AML-193 (cell line): ENCODE measurements around the gene SCNN1B.

Experiments used
- DNase-seq, 2 experiments: peaks; one replicate each; lab custom pipeline; 2025; lab: John Stamatoyannopoulos, UW

The SCNN1B gene

DNA sequence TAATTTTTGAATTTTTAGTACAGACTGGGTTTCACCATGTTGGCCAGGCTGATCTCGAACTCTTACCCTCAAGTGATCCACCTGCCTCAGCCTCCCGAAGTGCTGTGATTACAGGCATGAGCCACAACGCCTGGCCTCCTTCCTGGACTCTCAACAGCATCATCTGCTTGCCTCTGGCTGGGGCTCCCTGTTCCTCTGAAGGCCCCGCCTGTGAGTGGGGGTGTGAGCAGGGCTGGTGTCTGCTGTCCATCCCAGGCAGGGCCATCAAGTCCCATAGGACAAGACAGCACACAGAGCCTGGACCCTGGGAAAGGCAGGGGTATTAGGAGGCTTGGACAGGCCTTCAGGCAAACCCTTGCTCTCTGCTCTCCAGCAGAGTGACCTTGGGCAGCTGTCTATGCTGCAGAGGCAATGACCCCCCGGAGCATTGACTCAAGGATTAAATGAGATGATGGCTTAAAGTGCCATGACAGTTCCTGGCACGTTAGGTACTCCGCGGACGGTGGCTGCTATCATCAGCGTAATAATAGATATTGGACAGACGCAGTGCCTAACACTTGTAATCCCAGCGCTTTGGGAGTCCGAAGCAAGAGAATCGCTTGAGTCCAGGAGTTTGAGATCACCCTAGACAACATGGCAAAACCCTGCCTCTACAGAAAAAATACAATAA, 19.2 kb downstream of the SCNN1B start:
- DNase-seq, result no peak

DNA sequence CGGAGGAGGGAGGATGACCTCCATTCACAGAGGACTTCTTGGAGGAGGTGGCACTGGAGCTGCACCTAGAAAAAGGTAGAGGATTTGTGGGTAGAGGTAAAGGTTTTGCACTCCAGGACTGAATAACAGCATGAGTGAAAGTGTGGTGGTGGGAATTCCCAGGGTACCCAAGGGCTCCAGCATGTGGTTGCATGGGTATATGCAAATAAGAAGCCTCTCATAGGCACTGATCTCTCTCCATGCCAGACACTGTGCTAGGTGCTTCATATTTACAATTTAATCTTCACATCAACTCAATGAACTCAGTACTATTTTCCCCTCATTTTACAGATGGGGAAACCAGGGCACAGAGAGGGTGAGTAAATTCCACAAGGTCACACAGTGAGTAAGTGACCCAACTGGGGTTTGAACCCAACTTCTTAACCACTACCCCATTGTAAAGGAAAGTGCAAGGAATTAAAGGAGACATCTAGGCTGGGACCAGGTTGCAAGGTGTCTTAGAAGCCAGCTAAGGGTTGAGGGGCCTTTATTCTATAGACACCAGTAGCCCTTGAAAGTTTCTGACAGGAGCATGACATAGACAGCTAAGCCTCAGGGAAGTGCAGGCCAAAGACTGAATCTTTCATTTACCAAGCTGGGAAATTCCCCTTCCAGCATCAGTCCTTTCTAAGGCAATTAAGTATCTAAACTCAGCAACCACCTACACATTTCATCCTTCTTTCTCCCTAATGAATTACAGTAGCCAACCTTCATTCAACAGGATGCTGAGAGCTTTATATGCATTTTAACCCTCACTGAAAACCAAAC, 21.3 kb downstream of the SCNN1B start:
- no peak for DNase-seq

DNA sequence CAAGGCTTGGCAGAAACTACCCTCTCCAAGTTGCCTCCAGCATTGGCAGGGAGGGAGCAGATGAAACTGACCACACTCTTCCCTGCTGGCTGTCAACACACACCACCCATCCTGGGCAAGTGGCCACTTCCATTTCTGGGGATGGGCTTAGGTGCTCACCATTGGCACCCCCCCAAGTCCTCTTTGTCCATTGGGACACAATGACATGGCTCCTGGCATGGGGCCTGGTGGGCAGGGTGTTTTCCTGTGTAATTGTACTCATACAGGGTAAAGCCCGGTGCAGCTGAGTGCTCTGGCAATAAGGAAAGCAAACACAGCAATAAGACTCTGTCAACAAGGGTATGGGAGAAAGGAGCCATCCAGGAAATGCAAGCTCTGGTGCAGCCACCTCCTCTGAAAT, 22.6 kb downstream of the SCNN1B start:
- no peak for DNase-seq

DNA sequence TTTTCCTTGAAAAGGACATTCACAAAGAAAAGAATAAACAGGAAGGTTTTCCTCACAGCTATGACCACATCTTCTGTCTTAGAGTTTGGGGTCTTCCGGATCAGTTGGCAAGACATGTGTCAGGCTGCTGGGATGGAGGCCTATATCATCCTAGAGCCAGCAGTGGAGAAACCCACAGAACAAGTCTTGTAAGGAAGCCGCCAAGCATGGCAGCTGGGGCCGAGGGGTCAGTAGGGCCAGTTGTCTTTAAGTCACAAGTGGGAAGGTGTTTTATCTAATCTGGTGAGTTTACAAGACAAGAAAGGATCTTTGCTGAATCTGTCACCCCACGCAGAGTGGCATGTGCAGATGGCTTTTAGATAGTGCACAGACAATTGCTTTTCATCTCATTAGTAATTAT, 25.7 kb downstream of the SCNN1B start:
- DNase-seq, result no peak

DNA sequence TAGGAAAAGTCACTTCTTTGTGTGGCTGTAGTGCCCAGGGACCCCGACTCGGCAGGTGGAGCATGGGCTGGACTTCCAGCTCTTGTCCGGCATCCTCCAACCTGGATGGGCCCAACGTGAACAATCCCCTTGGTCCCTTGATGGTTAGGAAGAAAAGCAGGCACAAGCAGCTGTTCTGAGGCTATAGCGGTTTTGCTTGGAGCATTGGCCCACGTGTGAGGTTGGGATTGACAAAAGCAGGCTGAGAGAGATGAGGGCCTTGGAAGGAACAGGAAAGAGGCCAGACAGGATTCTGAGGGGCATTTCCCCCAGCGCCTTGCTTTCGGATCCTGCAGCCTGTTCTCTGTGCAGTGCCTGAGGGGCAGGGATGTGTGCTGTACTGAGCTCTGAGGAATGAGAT, 28.1 kb downstream of the SCNN1B start:
- DNase-seq, result no peak

DNA sequence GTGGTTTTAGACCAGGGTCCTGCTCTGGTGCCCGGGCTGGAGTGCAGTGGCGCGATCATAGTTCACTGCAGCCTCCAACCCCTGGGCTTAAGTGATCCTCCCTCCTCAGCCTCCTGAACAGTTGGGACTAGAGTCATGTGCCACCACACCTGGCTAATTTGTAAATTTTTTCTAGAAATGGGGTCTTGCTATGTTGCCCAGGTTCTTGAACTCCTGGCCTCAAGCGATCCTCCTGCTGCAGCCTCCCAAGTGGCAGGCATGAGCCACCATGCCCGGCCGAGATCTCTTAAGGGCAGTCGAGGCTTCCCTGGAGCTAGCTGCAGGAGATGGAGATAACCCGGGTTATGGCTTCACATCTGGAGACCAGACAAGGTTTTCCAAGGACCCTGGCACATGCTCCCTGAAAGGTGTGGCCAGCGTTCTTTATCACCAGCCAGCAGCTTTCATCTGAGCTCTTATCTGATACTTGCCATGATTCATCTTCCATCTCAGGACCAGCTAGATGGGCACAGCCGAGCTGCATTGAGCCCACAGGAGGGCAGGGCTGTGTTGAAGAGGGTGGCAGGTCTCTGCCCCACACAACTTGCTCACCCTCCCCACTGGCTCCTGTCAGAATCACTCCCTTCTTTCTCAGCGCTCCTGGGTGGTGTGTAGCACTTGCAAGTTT, 28.6 kb downstream of the SCNN1B start:
- no peak for DNase-seq

DNA sequence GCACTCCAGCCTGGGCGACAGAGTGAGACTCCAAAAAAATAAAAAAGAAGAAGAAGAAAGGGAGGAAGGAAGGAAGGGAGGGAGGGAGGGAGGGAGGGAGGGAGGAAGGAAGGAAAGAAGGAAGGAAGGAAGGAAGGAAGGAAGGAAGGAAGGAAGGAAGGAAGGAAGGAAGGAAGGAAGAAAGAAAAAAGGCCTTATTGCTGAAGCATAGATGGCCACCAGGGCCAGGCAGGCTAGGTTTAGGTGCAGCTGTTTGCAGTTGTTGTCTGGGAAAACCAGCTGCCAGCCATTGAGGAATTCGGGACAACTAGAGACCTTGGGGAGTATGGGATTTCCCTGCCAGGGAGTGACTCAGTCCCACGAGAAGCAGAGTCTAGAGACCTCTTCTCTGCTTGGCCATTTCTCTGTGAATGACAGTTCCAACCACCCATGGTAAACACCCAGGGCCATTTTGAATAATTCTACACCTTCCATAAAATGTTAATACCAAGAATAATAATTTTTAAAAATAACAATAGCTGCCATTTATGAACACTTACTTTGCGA, 31.0 kb downstream of the SCNN1B start:
- no peak for DNase-seq

DNA sequence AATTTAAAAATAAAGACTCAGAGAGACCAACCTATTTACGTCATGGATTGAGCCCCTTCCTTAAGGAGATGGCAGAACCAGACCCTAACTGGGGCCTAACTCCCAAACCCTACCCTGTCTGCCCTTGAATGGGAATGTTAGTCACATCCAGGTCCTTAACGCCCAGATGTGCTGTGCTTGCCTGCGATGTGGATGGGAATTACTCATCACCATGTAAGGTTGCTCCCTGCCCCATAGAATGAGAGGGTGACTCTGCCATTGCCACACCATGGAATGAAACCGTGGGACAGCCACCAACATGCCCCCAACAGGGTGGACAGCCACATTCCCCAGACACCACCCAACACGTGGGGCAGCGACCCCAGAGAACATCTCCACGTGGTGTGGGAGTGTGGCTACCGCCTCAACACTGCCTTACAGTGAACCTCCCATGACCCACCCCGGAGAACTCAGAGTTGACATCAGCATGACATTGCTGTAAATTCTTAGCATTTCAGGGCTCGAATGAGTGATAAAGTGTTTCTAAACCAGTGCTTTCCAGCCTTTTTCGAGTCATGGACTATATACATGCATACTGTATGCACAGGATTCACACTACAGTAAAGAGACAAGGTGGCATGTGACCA, 31.8 kb downstream of the SCNN1B start:
- no peak for DNase-seq

DNA sequence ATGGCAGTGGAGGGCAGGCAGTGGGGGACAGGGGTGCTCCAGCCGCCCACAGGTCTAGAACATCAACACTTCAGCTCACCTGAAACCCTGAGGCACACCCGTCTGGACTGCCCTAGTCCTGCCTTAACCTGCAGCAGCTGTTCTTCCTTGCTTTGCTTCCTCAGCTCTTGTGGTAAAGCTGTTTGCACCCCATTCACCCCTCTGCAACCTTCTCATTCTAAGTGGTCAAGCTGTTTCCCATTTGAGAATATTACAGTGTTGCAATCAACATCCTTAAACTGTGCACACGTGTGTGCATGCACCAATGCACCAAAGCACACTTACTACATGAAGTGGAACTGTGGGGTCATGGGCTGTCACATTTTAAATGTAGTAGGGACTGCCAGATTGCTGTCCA, 32.4 kb downstream of the SCNN1B start:
- DNase-seq, result no peak

DNA sequence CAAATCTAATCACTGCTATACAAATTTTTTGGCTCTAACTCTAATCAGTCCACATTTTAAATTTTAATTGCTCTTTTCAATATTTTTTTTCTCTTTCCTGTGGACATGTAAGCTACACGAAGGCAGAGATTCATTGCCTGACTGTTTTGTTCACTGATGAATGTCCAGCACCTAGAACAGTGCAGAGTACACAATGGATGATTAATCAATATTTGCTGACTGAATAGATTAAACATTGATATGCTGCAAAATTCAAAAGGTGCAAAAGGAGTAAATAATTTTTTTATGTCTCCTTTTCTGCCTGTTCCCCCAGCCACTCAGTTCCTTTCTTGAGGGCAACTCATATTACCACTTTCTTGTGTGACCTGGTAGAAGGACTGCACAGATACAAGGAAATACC, 32.8 kb downstream of the SCNN1B start:
- no peak for DNase-seq

DNA sequence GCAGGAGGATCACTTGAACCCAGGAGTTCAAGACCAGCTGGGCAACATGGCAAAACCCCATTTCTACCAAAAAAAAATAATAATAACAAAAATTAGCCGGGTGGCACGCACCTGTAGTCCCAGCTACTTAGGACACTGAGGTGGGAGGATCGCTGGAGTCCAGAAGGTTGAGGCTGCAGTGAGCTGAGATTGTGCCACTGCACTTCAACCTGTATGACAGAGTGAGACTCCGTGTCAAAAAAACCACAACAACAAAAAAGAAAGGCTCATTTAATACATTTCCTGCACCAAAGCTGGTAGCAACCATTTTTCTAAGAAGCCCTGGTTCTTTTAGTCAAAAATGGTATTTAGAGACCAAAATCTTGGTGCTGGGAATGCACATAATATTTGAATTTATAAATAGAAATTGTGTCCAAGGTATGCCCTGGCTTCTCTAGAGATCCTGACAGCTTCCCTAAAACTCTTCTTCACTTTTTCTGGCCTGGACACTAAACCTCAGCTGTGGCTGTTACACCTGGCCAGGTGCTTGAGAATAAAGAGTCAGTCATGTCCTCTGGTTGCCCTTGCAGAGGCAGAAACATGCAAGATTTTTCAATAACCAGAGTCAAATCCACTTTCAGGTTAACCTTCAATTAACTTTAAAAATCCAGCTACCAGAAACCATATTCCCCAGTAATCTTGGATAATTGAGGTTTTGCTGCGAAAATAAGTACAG, 35.9 kb downstream of the SCNN1B start:
- no peak for DNase-seq

DNA sequence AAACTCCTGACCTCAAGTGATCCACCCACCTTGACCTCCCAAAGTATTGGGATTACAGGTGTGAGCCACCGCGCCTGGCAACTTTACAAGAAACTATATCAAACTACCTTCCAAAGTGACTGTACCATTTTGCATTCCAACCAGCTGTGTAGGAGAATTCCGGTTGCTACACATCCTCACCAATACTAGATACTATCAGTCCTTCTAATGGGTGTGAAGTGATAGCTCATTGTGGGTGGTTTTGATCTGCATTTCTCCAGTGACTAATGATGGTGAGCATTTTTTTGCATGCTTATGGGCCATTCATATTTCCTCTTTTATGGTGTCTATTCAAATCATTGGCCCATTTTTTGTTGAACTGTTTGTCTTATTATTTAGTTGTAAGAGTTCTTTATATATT, 37.7 kb downstream of the SCNN1B start:
- no peak for DNase-seq

DNA sequence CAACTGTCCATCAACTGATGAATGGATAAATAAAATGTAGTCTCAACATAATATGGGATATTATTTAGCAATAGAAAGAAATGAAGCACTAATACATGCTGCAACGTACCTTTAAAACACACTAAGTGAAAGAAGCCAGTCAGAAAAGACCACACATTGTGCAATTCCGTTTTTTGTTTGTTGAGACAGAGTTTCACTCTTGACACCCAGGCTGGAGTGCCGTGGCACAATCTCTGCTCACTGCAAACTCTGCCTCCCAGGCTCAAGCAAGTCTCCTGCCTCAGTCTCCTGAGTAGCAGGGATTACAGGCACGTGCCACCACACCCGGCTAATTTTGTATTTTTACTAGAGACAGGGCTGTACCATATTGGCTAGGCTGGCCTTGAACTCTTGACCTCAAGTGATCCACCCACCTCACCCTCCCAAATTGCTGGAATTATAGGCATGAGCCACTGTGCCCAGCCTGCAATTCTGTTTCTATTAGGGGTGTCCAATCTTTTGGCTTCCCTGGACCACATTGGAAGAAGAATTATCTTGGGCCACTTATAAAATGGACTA, 40.1 kb downstream of the SCNN1B start:
- no peak for DNase-seq

DNA sequence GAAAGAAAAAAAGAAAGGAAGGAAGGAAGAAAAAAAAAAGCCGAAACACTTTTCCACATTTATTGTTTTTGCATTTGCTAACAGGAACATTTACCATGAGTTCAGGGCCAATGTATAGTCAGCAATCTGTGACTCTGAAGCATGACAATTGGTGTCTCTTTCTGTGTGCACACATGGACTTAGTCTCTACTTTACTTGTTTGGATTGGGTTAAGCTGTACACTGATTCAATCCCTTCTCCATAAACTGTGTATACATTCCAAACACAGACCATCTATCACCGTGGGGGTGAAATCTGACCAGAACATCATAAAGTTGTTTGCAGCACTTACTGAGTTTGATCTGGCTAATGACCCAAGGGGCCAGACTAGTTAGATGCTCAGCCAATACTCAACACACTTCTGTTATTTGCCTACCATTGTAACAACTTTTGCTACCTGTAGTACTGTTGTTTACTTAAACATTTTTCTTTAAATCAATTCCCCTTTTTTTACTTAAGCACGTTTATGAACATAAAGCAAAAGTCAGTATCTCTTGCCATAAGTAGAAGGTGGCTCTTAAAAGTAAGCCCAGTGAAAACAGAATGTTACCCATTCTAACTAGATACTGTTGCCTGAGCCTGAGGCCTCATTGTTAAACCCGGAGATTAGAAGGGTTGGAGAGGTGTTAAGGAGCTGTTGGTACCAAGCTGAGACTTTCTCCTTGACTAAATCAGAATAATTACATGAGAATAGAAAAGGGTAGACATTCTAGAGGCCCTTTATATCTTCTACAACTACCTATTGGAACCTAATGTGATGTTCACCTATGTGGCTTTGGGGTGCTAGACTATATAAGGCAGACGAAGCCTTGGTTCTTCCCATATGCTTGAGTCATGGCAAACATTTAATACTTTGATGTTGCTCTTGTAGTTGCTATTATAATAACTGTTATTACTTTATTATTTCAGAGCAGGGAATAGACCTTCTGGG, 41.8 kb downstream of the SCNN1B start:
- no peak for DNase-seq

DNA sequence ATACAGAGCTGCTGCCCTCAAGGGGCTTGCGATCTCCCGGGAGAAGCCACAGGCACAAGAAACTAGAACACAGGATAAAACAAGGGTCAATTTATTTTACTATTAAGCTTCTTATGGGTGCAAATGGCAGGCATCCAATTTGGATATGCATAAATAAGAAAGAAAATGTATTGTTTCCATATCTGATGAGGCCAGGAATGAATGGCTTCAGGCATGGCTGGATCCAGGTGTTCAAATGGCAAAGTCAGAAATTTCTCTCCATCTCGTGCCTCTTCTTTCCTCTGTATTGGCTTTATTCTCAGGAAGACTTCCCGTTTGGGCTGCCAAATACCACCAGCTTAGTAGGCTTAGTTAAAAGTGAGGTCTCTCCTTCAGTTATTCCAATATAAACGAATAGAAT, 43.1 kb downstream of the SCNN1B start:
- DNase-seq, result no peak

DNA sequence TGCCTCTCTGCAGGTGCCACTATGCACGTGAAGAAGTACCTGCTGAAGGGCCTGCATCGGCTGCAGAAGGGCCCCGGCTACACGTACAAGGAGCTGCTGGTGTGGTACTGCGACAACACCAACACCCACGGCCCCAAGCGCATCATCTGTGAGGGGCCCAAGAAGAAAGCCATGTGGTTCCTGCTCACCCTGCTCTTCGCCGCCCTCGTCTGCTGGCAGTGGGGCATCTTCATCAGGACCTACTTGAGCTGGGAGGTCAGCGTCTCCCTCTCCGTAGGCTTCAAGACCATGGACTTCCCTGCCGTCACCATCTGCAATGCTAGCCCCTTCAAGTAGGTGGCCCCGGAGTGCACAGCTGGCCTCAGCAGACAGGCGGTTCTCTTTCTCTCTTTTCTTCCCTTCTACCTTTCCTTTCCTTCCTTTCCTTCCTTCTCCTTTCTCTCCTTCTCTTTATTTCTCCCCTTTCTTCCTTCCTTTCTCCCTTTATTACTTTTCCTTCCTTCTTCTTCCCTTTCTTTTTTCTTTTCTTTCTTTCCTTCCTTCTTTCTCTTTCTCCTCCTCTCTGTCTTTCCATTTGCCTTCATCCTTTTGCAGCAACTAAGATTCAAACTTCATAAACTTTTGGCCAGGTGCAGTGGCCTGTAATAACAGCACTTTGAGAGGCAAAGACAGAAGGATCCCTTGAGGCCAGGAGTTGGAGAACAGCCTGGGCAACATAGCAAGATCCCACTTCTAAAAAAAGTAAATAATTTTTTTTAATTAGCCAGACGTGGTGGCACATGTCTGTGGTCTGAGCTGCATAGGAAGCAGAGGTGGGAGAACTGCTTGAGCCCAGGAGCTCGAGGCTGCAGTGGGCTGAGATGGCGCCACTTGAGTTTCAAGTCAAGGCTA, 46.7 kb downstream of the SCNN1B start:
- DNase-seq, result no peak

DNA sequence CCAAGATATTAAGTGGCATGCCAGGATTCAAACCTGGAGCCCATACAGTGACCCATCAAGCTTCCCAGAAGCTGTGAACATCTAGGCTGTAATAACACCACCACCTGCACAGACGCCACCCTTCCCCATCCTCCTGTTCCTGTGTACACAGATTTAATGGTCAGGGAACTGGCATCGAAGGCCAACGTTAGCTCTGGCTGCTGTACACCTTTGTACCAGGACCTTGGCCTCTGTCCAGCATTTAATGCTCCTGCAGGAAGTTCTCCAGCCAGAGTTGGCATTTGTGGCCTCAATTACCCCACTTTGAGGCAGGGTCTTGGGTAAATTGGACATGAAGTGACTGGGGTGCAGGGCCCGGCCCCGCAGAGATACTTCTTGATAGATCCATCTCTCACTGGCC, 49.3 kb downstream of the SCNN1B start:
- no peak for DNase-seq

DNA sequence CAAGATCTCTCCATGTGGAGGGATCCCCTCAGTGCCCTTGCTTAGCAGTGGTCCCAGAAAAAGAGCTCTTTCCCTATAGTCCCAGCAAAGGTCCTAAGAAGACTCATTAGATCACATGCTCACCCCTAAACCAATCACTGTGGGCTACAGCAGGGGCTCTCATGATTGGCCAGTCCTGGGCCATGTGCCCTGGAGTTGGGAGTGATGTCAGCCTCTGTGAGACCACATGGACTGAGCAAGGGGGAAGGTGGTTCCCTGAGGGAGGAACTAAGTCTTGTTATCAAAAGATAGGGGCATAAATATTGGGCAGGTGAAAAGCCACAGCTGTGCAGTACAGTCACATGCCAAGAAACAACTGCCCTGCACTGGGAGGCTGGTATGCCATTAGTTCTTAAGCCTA, 51.3 kb downstream of the SCNN1B start:
- DNase-seq, result no peak

DNA sequence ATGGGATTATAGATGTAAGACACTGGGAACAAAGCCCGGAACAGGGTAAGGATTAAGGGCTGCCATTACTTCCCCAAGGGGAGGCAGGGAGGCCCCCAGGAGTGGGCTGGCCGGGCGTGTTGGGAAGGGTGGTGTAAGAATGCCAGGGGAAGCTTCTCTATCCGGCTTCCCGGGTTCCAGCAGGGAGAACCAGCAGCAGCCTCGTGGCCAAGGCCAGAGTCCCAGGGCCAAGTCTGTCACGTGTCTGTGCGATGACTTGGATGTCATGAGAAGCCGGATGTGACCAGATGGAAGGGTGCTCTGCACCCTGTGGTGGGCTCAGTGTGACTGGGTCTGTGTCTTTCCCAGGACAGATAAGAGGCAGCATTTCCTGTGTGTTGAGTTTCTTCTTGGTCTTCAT, 52.1 kb downstream of the SCNN1B start:
- DNase-seq, result no peak
